Activated CD4-positive, alpha-beta T cell treated with anti-CD3 and anti-CD28 coated beads for 4 hours (primary cell): ENCODE measurements around the gene NID1.
"Not testable (repeated sequence)": the region's sequence is repeated elsewhere in the genome, so short reads cannot be mapped to it uniquely, and the experiment has no call there.

Source experiments
- DNase-seq, 2 donors: peaks; one replicate each; pipeline ENCODE4 v3.0.0-alpha.2; 2020

The NID1 gene

DNA sequence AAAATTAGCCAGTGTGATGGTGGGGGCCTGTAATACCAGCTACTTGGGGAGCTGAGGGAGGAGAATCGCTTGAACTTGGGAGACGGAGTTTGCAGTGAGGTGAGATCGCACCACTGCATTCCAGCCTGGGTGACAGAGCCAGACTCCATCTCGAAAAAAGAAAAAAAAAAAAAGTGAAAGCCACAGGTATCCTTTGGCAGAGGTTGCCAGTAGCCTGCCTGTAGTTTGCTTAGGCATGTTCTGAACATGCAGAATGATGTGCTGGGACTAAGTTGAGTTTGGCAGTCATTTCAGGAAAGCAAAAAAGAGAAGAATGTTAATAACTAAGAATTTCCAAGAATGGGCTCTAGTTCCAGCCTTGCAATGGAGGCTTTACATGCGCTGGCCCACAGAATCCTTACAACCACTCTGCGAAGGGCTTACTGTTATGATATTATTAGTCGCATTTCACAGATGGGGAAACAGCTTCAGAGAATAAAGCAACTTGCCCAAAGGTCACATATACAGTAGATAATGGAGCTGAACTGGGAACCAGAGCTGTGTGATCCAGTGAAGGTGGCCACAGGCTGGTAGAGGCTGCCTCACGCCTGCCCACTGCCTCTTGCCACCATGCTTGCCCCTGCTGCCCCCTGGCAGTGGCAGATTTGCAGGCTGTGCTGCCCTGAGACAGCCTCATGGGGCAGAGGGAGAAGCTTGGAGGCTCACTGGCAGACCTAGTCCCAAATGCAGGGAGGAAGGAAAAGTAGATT is 131.7 kb downstream of the NID1 start:
- DNase-seq, result no peak

DNA sequence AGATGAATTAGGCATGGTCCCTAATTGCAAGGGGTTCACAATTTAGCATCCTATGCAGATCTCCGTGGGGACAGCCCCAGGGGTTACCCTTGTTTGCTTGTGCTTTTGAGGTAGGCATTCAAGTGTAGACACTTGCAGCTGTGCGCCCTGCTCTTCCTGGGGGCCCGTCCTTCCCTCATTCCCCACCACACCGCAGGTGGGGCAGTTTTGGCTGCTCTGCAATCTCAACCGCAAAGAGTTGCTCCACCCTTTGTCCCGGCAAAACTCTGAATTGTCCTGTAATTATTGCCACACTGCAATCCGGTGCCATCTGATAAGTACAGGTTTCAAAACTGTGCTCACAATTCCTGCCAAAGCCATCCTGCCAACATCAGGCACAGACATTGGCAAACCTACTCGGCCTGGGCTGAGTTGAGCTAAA is 132.8 kb downstream of the NID1 start:
- no peak for DNase-seq

DNA sequence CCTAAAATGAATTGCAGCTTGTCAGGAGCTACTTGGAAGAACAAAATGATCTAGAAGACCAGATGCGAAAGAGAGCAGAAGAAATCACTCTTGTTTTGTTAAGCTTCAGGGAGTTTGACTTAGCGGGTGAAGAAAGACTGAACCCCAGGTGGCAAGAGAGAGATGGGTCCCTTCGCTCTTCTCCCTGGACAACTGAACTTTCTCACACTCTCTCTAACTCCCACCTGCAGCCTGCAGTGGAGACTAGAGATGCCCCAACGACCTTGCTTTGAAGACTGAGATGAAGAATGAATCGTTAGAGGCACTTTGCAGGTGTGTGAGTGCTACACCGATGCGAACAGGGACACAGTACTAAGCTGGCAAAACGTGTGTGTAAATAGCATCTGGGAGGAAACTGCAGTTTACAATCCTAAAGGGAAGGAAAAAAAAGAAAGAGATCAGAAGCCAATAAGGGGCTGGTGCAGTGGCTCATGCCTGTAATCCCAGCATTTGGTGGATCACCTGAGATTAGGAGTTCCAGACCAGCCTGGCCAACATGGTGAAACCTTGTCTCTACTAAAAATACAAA is 133.6 kb downstream of the NID1 start:
- no peak for DNase-seq

DNA sequence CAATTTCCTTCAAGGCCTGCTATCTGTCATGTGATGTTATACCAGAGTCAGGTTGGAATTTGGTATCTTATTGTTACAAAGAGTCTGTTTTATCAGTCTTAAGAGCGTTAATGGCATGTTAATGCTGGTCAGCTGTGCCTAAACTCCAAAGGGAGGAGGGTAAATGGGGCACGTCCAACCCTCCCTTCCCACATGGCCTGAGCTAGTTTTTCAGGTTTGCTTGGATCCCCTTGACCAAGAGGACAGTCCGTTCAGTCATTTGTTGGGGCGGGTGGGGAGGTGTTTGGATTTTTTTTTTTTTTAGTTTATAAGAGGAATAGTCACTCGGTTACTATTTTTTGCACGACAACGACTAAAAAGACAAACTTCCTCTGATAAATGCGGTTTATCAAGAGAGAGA is 134.3 kb downstream of the NID1 start:
- DNase-seq, result no peak

DNA sequence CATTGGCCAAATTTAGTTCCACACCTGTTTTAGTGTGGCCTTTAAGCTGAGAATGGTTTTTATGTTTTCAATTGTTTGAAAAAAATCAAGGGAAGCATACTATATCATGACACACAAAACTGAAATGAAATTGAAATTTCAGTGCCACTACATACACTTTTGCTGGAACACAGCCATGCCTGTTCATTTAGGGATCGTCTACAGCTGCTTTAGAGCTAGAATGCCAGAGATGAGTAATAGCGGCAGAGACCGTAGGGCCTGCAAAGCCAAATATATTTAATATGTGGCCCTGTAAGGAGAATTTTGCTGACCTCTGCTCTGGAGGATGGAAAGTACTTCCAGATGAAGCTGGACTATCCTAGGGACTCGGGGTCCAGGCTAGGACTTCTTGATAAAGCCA is 135.7 kb downstream of the NID1 start:
- DNase-seq, result no peak

DNA sequence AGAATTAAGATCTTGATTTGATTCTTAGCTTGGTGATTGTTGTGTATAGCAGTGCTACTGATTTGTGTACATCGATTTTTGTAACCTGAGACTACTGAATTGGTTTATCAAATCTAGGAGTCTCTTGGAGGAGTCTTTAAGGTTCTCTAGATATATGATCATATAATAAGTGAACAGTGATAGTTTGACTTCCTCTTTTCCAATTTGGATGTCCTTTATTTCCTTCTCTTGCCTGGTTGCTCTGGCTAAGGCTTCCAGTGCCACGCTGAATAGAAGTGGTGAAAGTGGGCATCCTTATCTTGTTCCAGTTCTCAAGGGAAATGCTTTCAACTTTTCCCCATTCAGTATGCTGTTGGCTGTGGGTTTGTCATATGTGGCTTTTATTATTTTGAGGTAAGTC is 136.7 kb downstream of the NID1 start:
- no peak for DNase-seq

DNA sequence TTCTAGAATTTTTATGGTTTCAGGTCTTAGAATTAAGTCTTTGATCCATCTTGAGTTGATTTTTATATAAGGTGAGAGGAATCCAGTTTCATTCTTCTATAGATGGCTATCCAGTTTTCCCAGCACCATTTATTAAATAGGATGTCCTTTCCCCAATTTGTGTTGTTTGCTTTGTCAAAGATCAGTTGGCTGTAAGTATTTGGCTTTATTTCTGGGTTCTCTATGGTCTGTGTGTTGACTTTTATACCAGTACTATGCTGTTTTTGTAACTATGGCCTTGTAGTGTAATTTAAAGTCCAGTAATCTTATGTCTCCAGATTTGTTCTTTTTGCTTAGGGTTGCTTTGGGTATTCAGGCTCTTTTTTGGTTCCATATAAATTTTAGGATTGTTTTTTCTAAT is 137.3 kb downstream of the NID1 start:
- DNase-seq, result not testable (repeated sequence)
